Neural cell (in vitro differentiated cells): ENCODE results near the gene CFAP221. TPM values are rescaled to one million over a fixed set of nuclear protein-coding genes. Genes with fewer than 3 reads are reported as not detected.
A peak's percentile ranks its signal among the peaks of the same experiment; 100 is the strongest.

Source experiments
- H2AFZ ChIP-seq: fragments of 200-600, 300-800 bp; sonication (generic), shearing (Covaris generic); 2 replicates; pipeline ENCODE4 v1.6.0; 2014; ENCODE audit warnings: low read depth, mild to moderate bottlenecking, antibody characterized with exemption, low read length, moderate library complexity
- H3F3A ChIP-seq: fragments of 200-600 bp; shearing (Covaris generic); 2 replicates; pipeline ENCODE4 v1.6.1; 2016; ENCODE audit warnings: mild to moderate bottlenecking, moderate library complexity, mixed read lengths, antibody characterized with exemption, low read length; ENCODE audit not compliant: insufficient read depth, poor library complexity, severe bottlenecking
- H3K27ac ChIP-seq: fragments of 200-600, 300-800 bp; sonication (generic), shearing (Covaris generic); 2 replicates; pipeline ENCODE4 v1.5.1; 2014; ENCODE audit warnings: mild to moderate bottlenecking, low read length, moderate library complexity
- H3K27me3 ChIP-seq: fragments of 300-800, 200-600 bp; sonication (generic), shearing (Covaris generic); 2 replicates; pipeline ENCODE4 v1.6.0; 2014; ENCODE audit warnings: mild to moderate bottlenecking, low read depth, low read length, moderate library complexity; ENCODE audit not compliant: insufficient read depth
- H3K36me3 ChIP-seq: fragments of 300-800, 200-600 bp; sonication (generic), shearing (Covaris generic); 2 replicates; pipeline ENCODE4 v1.5.1; 2014; ENCODE audit warnings: mild to moderate bottlenecking, antibody characterized with exemption, low read length, moderate library complexity; ENCODE audit not compliant: insufficient read depth
- H3K4me2 ChIP-seq: fragments of 300-800, 200-600 bp; sonication (generic), shearing (Covaris generic); 2 replicates; pipeline ENCODE4 v1.6.0; 2014; ENCODE audit warnings: mild to moderate bottlenecking, low read length
- H3K4me3 ChIP-seq: fragments of 300-800, 200-600 bp; sonication (generic), shearing (Covaris generic); 2 replicates; pipeline ENCODE4 v1.5.1; 2014; ENCODE audit warnings: mild to moderate bottlenecking, low read length, moderate library complexity
- H3K79me2 ChIP-seq: fragments of 200-600 bp; shearing (Covaris generic); replicated peaks from 2 replicates; pipeline ENCODE4 v1.6.0; 2014; ENCODE audit warnings: mild to moderate bottlenecking, low read length, moderate library complexity; ENCODE audit not compliant: insufficient read depth
- H3K9ac ChIP-seq: fragments of 300-800, 200-600 bp; sonication (generic), shearing (Covaris generic); 2 replicates; pipeline ENCODE4 v1.6.1; 2016; ENCODE audit warnings: mild to moderate bottlenecking, low read length, mixed read lengths
- H3K9me2 ChIP-seq: fragments of 200-600 bp; shearing (Covaris generic); 2 replicates; pipeline ENCODE4 v1.6.1; 2016; ENCODE audit warnings: mild to moderate bottlenecking, low read length, mixed read lengths; ENCODE audit not compliant: insufficient read depth
- H3K9me3 ChIP-seq: fragments of 200-600, 300-800 bp; sonication (generic), shearing (Covaris generic); 2 replicates; pipeline ENCODE4 v1.6.1; 2016; ENCODE audit warnings: mild to moderate bottlenecking, mixed run types, low read length, moderate library complexity, mixed read lengths
- H4K20me1 ChIP-seq: fragments of 200-600 bp; shearing (Covaris generic); 2 replicates; pipeline ENCODE4 v1.6.1; 2016; ENCODE audit warnings: mild to moderate bottlenecking, mixed run types; ENCODE audit not compliant: insufficient read depth
- EP300 ChIP-seq: fragments of 450-650 bp; conservative IDR thresholded peaks from 2 replicates; pipeline ENCODE4 v1.6.1; 2014; ENCODE audit warnings: antibody characterized with exemption, mild to moderate bottlenecking, moderate library complexity; ENCODE audit not compliant: poor library complexity, severe bottlenecking
- EZH2 ChIP-seq: fragments of 200-600, 300-800 bp; shearing (Covaris generic), sonication (generic); IDR thresholded peaks from 2 replicates; pipeline ENCODE4 v1.6.1; 2014; ENCODE audit warnings: antibody characterized with exemption, low read length, borderline replicate concordance, mild to moderate bottlenecking; ENCODE audit not compliant: insufficient read depth, poor library complexity, severe bottlenecking
- MXI1 ChIP-seq: fragments of 450-650 bp; conservative IDR thresholded peaks from 2 replicates; pipeline ENCODE4 v1.6.1; 2014; ENCODE audit warnings: antibody characterized with exemption, mild to moderate bottlenecking; ENCODE audit not compliant: poor library complexity, severe bottlenecking
- POLR2AphosphoS5 ChIP-seq: IDR thresholded peaks from 2 replicates; pipeline ENCODE4 v1.6.1; 2012
- RAD21 ChIP-seq: fragments of 450-650 bp; conservative IDR thresholded peaks from 2 replicates; pipeline ENCODE4 v1.6.1; 2014; ENCODE audit warnings: antibody characterized with exemption, mild to moderate bottlenecking, moderate library complexity
- SMC3 ChIP-seq: fragments of 450-650 bp; conservative IDR thresholded peaks from 2 replicates; pipeline ENCODE4 v1.6.1; 2014; ENCODE audit warnings: antibody characterized with exemption, mild to moderate bottlenecking, moderate library complexity; ENCODE audit not compliant: poor library complexity
- TAF1 ChIP-seq: IDR thresholded peaks from 2 replicates; pipeline ENCODE4 v1.6.1; 2012; ENCODE audit warnings: low read depth
- polyA plus RNA-seq: library from polyadenylated mRNA; depleted of rRNA; stranded (reverse); fragments of >200 nt; gene quantifications from 2 replicates; pipeline ENCODE4 v1.2.3, GENCODE V29; 2014
- TF ChIP-seq, protein P1 (sequence below): fragments of 450-650 bp; IDR thresholded peaks from 2 replicates; pipeline ENCODE4 v1.5.1; 2014; ENCODE audit warnings: antibody characterized with exemption, mild to moderate bottlenecking, moderate library complexity; ENCODE audit not compliant: poor library complexity, severe bottlenecking
- TF ChIP-seq, protein P2 (sequence below): IDR thresholded peaks from 2 replicates; pipeline ENCODE4 v1.6.1; 2012; ENCODE audit warnings: borderline replicate concordance

CFAP221 gene
- polyA plus RNA-seq, 1 donor from 2014 or later: 7.0 TPM

- no peaks in the 10 kb centered on the region for H3K9me2 ChIP-seq
- no peaks in the 10 kb centered on the region for H3K9me3 ChIP-seq
- no peaks in the 10 kb centered on the region for H3K27me3 ChIP-seq
- H3K79me2 ChIP-seq: no peaks in the 10 kb centered on the region
- H3K36me3 ChIP-seq: no peaks in the 10 kb centered on the region
- no peak overlapping the region for H2AFZ ChIP-seq
- peak overlapping the region; percentile 4 for H3K27ac ChIP-seq
- no peak overlapping the region for H3K4me2 ChIP-seq
- H3K9ac ChIP-seq: peak overlapping the region; percentile 7
- H3K4me3 ChIP-seq: peak overlapping the region; percentile 11
- no peaks in the 10 kb centered on the region for H3F3A ChIP-seq
- no peaks in the 10 kb centered on the region for H4K20me1 ChIP-seq
- TF ChIP-seq POLR2AphosphoS5 (no peak), RAD21 (no peak), SMC3 (peak; percentile 14), MXI1 (no peak), EP300 (no peak)
Measured at GRCh38 chr2:119598596-119599263, 54.5 kb downstream of the CFAP221 start.

GRCh38 chr2:119599384-119599783, 55.1 kb downstream of the CFAP221 start:
- Histone ChIP-seq H3K27ac (no peak overlapping the region), H2AFZ (no peak overlapping the region), H3K36me3 (no peaks in the 10 kb centered on the region), H3K4me3 (no peak overlapping the region), H3K9me2 (no peaks in the 10 kb centered on the region), H3K4me2 (no peak overlapping the region), H3K9ac (no peak overlapping the region), H3K9me3 (no peaks in the 10 kb centered on the region), H3F3A (no peaks in the 10 kb centered on the region), H3K27me3 (no peaks in the 10 kb centered on the region), H3K79me2 (no peaks in the 10 kb centered on the region), H4K20me1 (no peaks in the 10 kb centered on the region)
- no peak for TF ChIP-seq EP300
- TF ChIP-seq, protein P1, sequence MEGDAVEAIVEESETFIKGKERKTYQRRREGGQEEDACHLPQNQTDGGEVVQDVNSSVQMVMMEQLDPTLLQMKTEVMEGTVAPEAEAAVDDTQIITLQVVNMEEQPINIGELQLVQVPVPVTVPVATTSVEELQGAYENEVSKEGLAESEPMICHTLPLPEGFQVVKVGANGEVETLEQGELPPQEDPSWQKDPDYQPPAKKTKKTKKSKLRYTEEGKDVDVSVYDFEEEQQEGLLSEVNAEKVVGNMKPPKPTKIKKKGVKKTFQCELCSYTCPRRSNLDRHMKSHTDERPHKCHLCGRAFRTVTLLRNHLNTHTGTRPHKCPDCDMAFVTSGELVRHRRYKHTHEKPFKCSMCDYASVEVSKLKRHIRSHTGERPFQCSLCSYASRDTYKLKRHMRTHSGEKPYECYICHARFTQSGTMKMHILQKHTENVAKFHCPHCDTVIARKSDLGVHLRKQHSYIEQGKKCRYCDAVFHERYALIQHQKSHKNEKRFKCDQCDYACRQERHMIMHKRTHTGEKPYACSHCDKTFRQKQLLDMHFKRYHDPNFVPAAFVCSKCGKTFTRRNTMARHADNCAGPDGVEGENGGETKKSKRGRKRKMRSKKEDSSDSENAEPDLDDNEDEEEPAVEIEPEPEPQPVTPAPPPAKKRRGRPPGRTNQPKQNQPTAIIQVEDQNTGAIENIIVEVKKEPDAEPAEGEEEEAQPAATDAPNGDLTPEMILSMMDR: no peak
- TF ChIP-seq RAD21: no peak
- no peak for TF ChIP-seq SMC3
- no peak for TF ChIP-seq EZH2
- no peak for TF ChIP-seq MXI1
- no peak for TF ChIP-seq POLR2AphosphoS5
- no peak for TF ChIP-seq TAF1
- TF ChIP-seq, protein P2, sequence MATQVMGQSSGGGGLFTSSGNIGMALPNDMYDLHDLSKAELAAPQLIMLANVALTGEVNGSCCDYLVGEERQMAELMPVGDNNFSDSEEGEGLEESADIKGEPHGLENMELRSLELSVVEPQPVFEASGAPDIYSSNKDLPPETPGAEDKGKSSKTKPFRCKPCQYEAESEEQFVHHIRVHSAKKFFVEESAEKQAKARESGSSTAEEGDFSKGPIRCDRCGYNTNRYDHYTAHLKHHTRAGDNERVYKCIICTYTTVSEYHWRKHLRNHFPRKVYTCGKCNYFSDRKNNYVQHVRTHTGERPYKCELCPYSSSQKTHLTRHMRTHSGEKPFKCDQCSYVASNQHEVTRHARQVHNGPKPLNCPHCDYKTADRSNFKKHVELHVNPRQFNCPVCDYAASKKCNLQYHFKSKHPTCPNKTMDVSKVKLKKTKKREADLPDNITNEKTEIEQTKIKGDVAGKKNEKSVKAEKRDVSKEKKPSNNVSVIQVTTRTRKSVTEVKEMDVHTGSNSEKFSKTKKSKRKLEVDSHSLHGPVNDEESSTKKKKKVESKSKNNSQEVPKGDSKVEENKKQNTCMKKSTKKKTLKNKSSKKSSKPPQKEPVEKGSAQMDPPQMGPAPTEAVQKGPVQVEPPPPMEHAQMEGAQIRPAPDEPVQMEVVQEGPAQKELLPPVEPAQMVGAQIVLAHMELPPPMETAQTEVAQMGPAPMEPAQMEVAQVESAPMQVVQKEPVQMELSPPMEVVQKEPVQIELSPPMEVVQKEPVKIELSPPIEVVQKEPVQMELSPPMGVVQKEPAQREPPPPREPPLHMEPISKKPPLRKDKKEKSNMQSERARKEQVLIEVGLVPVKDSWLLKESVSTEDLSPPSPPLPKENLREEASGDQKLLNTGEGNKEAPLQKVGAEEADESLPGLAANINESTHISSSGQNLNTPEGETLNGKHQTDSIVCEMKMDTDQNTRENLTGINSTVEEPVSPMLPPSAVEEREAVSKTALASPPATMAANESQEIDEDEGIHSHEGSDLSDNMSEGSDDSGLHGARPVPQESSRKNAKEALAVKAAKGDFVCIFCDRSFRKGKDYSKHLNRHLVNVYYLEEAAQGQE: no peak
